Endothelial cell of umbilical vein (primary cell): Measurements from ENCODE around the gene CLINT1. TPM values are rescaled to one million over a fixed set of nuclear protein-coding genes. Genes with fewer than 3 reads are reported as not detected.

ENCODE experiments used
- BruUV-seq: library from RNA; stranded (reverse); fragments of 400-500 nt; replicated peaks from 2 replicates; lab custom pipeline; 2021; lab: Mats Ljungman, UMichigan
- CTCF ChIA-PET: fragments of 300-600, 350-600 bp; sonication (Branson Sonifier 250); formaldehyde crosslinking; loops from one replicate; lab custom pipeline; 2021; ENCODE audit warnings: antibody characterized with exemption, inconsistent platforms; lab: Charles Lee
- POLR2A ChIA-PET: fragments of 300-600, 350-600 bp; sonication (Branson Sonifier 250); formaldehyde crosslinking; loops from one replicate; lab custom pipeline; 2021; ENCODE audit warnings: antibody characterized with exemption, inconsistent platforms; lab: Charles Lee
- DNase-seq: peaks from one replicate; pipeline ENCODE4 v3.0.0-alpha.2; 2011; ENCODE audit warnings: low read depth, low spot score
- FAIRE-seq: peaks from 2 replicates; lab custom pipeline; 2011; peaks lifted over from hg19 to GRCh38; lab: Jason Lieb, UNC
- H2AFZ ChIP-seq: 2 replicates; pipeline ENCODE4 v1.6.0; 2012; ENCODE audit warnings: low read depth, low read length, control low read depth, inconsistent platforms
- H3K27ac ChIP-seq: 2 replicates; pipeline ENCODE4 v1.5.1; 2011; ENCODE audit warnings: low read depth, mild to moderate bottlenecking, control low read depth, low read length, moderate library complexity; ENCODE audit not compliant: insufficient read depth
- H3K27me3 ChIP-seq, 2 experiments: 2 replicates each; pipeline versions ENCODE4 v1.6.0 to v1.6.1; 2011; ENCODE audit warnings: low read length in 2 of 2, mixed read lengths in 1 of 2; ENCODE audit not compliant: control insufficient read depth in 2 of 2, insufficient read depth in 2 of 2
- H3K36me3 ChIP-seq, 2 experiments: 2 replicates in 1 of 2; 3 replicates in 1 of 2; pipeline ENCODE4 v1.5.1; 2011; ENCODE audit warnings: low read length in 2 of 2, mild to moderate bottlenecking in 1 of 2, moderate library complexity in 1 of 2; ENCODE audit not compliant: control insufficient read depth in 2 of 2, insufficient read depth in 2 of 2; ENCODE audit errors: extremely low read depth in 1 of 2
- H3K4me1 ChIP-seq: 3 replicates; pipeline ENCODE4 v1.5.1; 2011; ENCODE audit warnings: mild to moderate bottlenecking, low read length; ENCODE audit not compliant: control insufficient read depth, insufficient read depth; ENCODE audit errors: extremely low read depth
- H3K4me2 ChIP-seq: 2 replicates; pipeline ENCODE4 v1.6.1; 2011; ENCODE audit warnings: low read length, control low read depth, mixed read lengths; ENCODE audit not compliant: insufficient read depth
- H3K4me3 ChIP-seq, 3 experiments: fragments of 200-600 bp in 1 of 3; sonication (generic), shearing (Covaris generic) in 1 of 3; replicated peaks in 1 of 3; 2 replicates each; pipeline ENCODE4 v1.5.1; 2011 to 2016; ENCODE audit warnings: control low read depth in 3 of 3, low read length in 3 of 3, mild to moderate bottlenecking in 2 of 3, inconsistent platforms in 1 of 3, low read depth in 1 of 3, moderate library complexity in 1 of 3; ENCODE audit not compliant: insufficient read depth in 1 of 3
- H3K79me2 ChIP-seq: 2 replicates; pipeline ENCODE4 v1.6.0; 2012; ENCODE audit warnings: low read length, inconsistent platforms; ENCODE audit not compliant: control insufficient read depth, insufficient read depth
- H3K9ac ChIP-seq: replicated peaks from 2 replicates; pipeline ENCODE3; 2011; ENCODE audit warnings: low read length, control low read depth; ENCODE audit not compliant: insufficient read depth; ENCODE audit errors: extremely low read depth
- H3K9me1 ChIP-seq: replicated peaks from 3 replicates; pipeline ENCODE4 v1.6.0; 2011; ENCODE audit warnings: mild to moderate bottlenecking, low read length; ENCODE audit not compliant: control insufficient read depth, insufficient read depth; ENCODE audit errors: extremely low read depth
- H3K9me3 ChIP-seq: replicated peaks from 2 replicates; pipeline ENCODE4 v1.5.1; 2012; ENCODE audit warnings: low read length, inconsistent platforms; ENCODE audit not compliant: control insufficient read depth, insufficient read depth
- H4K20me1 ChIP-seq: replicated peaks from 2 replicates; pipeline ENCODE3; 2011; ENCODE audit warnings: mild to moderate bottlenecking, low read length; ENCODE audit not compliant: control insufficient read depth, insufficient read depth; ENCODE audit errors: extremely low read depth
- CTCF ChIP-seq, 2 donors: IDR thresholded peaks; 1 replicate in 1 of 2; 2 replicates in 1 of 2; pipeline ENCODE4 v1.5.1; 2011; ENCODE audit warnings: low read length in 2 of 2, mild to moderate bottlenecking in 2 of 2, moderate library complexity in 2 of 2, control low read depth in 1 of 2, inconsistent platforms in 1 of 2, low read depth in 1 of 2; ENCODE audit not compliant: insufficient read depth in 1 of 2; ENCODE audit errors: extremely low read depth in 1 of 2
- FOS ChIP-seq: IDR thresholded peaks from 2 replicates; pipeline ENCODE4 v1.6.1; 2011; ENCODE audit warnings: mild to moderate bottlenecking, low read length, moderate library complexity, borderline replicate concordance; ENCODE audit not compliant: insufficient read depth
- GATA2 ChIP-seq: IDR thresholded peaks from 2 replicates; pipeline ENCODE4 v1.7.0; 2011; ENCODE audit warnings: low read depth, mild to moderate bottlenecking, moderate library complexity, mixed read lengths, low read length; ENCODE audit not compliant: insufficient read length, insufficient read depth
- JUN ChIP-seq: IDR thresholded peaks from 2 replicates; pipeline ENCODE4 v1.6.1; 2011; ENCODE audit warnings: borderline replicate concordance, low read depth; ENCODE audit not compliant: insufficient read length, insufficient read depth
- MAX ChIP-seq: IDR thresholded peaks from 2 replicates; pipeline ENCODE4 v1.6.1; 2011; ENCODE audit not compliant: insufficient read depth, insufficient read length
- MYC ChIP-seq: IDR thresholded peaks from one replicate; pipeline ENCODE4 v1.6.1; 2011; ENCODE audit warnings: mild to moderate bottlenecking, low read depth, low read length
- POLR2A ChIP-seq: IDR thresholded peaks from 2 replicates; pipeline ENCODE4 v1.6.1; 2012; ENCODE audit warnings: low read depth, mild to moderate bottlenecking, control low read depth, low read length
- POLR2AphosphoS5 ChIP-seq: IDR thresholded peaks from 2 replicates; pipeline ENCODE4 v1.6.1; 2012; ENCODE audit warnings: low read depth, mild to moderate bottlenecking, control low read depth, low read length, moderate library complexity; ENCODE audit not compliant: insufficient read depth
- dilution Hi-C: fragments of 300-500 bp; cut with MboI; formaldehyde crosslinking; loops from one replicate; pipeline ENCODE4 v1.15.0; 2019; ENCODE audit warnings: low sequenced_read_pairs; ENCODE audit not compliant: extremely low pct_ligation_motif_present
- intact Hi-C: fragments of 100-400 bp; cut with micrococcal nuclease; formaldehyde crosslinking; loops from one replicate; pipeline ENCODE4 v1.10.0; 2022
- polyA plus RNA-seq, 4 experiments: library from polyadenylated mRNA; depleted of rRNA in 3 of 4; stranded (reverse) in 3 of 4; unstranded in 1 of 4; fragments of >200 nt; gene quantifications; 2 replicates each; pipeline versions ENCODE4 v1.2.1 to v1.2.3, GENCODE V29; 2011 to 2012; ENCODE audit warnings: missing spikeins in 1 of 4
- total RNA-seq: library from RNA; stranded (reverse); gene quantifications from 2 replicates; pipeline ENCODE4 v1.2.3, GENCODE V29; 2021

CLINT1 gene
- total and polyA plus RNA-seq, 2 donors (not counting 3 experiments of a cell fraction or from before 2014, with no cell fraction given): 76.6 to 158 TPM

GRCh38 chr5:157793301-157793700, 65.6 kb downstream of the CLINT1 start:
- no peak for TF ChIP-seq MYC
- no peak for TF ChIP-seq POLR2A
- no peak for TF ChIP-seq POLR2AphosphoS5
- no peak for TF ChIP-seq CTCF (IDR thresholded peaks at IDR 0.05; ENCODE audit: extremely low read depth in 1 of 2, insufficient read depth in 1 of 2, low read depth in 1 of 2, low read length in 2 of 2)
- TF ChIP-seq GATA2: no peak
- no peak for TF ChIP-seq FOS
- no peak for TF ChIP-seq MAX
- TF ChIP-seq JUN: no peak
- Histone ChIP-seq H3K9me1 (no peaks in the 10 kb centered on the region), H2AFZ (no peak overlapping the region), H3K4me2 (no peak overlapping the region), H3K9ac (no peak overlapping the region), H3K4me3 (no peak overlapping the region), H4K20me1 (no peaks in the 10 kb centered on the region), H3K9me3 (no peaks in the 10 kb centered on the region), H3K4me1 (no peaks in the 10 kb centered on the region), H3K27me3 (no peaks in the 10 kb centered on the region), H3K27ac (no peak overlapping the region), H3K36me3 (peaks cover 7 to 14% of the 10 kb centered on the region in 2 experiments), H3K79me2 (no peaks in the 10 kb centered on the region)
- ChIA-PET CTCF (interaction anchor here (0.7 to 1.7 kb wide), 2 partner anchors 11 to 201 kb away, joined by 3 read pairs; no protein-coding TSS in a partner anchor), POLR2A (interaction anchor here (1.7 kb wide), 1 partner anchor 14 kb away, joined by 5 read pairs; no protein-coding TSS in a partner anchor)
- dilution Hi-C loops: no loop called here
- FAIRE-seq (no peak), DNase-seq (no peak)
- BruUV-seq: no TSS peak
- intact Hi-C loops: no loop called here
